ENCODE results near the gene COX8C. TPM values are rescaled to one million over a fixed set of nuclear protein-coding genes. Genes with fewer than 3 reads are reported as not detected.
A peak's percentile ranks its signal among the peaks of the same experiment; 100 is the strongest.

COX8C gene
- total RNA-seq, 2 experiments from 2014 or later = not detected

- H3K9me3 ChIP-seq (ENCODE audit: low read length) = peaks cover 22% of the 10 kb centered on the region; the same call in 1 of the 2 replicates
- TF ChIP-seq EZH2phosphoT487 (IDR thresholded peaks at IDR 0.05; ENCODE audit: borderline replicate concordance, low read depth, low read length) (no peak), CTCF (conservative IDR thresholded peaks at IDR 0.05; ENCODE audit: low read length) (no peak)
- H3K9me2 ChIP-seq (ENCODE audit: insufficient read depth, low read length) = no peaks in the 10 kb centered on the region
- H3K4me2 ChIP-seq (ENCODE audit: low read length) = no peak overlapping the region
- no peak overlapping the region for H2AFZ ChIP-seq (ENCODE audit: low read length)
- peak; percentile 21 for DNase-seq (ENCODE audit: low spot score)
- CTCF ChIA-PET (ENCODE audit: unreplicated experiment) = no interaction called here
- intact Hi-C loops (cut with micrococcal nuclease; ENCODE audit: unreplicated experiment) = loop anchor here (10.0 kb wide), 1 partner anchor 222 kb away; the partner anchor contains the start of gene ITPK1
- no peaks in the 10 kb centered on the region for H4K20me1 ChIP-seq (ENCODE audit: insufficient read depth, low read length)
- H3K79me2 ChIP-seq (ENCODE audit: insufficient read depth, low read depth, low read length) = peaks cover 13% of the 10 kb centered on the region; the same call in 1 of the 2 replicates
- H3K27ac ChIP-seq (ENCODE audit: low read depth, low read length, poor library complexity, severe bottlenecking) = no peak overlapping the region
- BruUV-seq (replicated peaks) = no TSS peak
- H3K4me3 ChIP-seq (ENCODE audit: low read depth, low read length, poor library complexity, severe bottlenecking) = no peak overlapping the region
- peaks cover 12% of the 10 kb centered on the region for H3K4me1 ChIP-seq (ENCODE audit: insufficient read depth, low read length, poor library complexity, severe bottlenecking)
- POLR2A ChIA-PET = interaction anchor here (0.7 kb wide), 1 partner anchor 300 kb away, joined by 3 read pairs; no protein-coding TSS in a partner anchor
- no peaks in the 10 kb centered on the region; the same call in 1 of the 2 replicates for H3K36me3 ChIP-seq (ENCODE audit: insufficient read depth, low read length)
Observed at GRCh38 chr14:93337143-93337753, 9.7 kb upstream of the COX8C start.

- Histone ChIP-seq H3K4me3 (ENCODE audit: low read depth, low read length, poor library complexity, severe bottlenecking) (no peak overlapping the region), H3K4me1 (ENCODE audit: insufficient read depth, low read length, poor library complexity, severe bottlenecking) (peaks cover 12% of the 10 kb centered on the region), H3K9me2 (ENCODE audit: insufficient read depth, low read length) (no peaks in the 10 kb centered on the region), H3K36me3 (ENCODE audit: insufficient read depth, low read length) (no peaks in the 10 kb centered on the region; the same call in 1 of the 2 replicates), H2AFZ (ENCODE audit: low read length) (no peak overlapping the region), H3K27ac (ENCODE audit: low read depth, low read length, poor library complexity, severe bottlenecking) (no peak overlapping the region), H3K4me2 (ENCODE audit: low read length) (no peak overlapping the region), H3K79me2 (ENCODE audit: insufficient read depth, low read depth, low read length) (peaks cover 13% of the 10 kb centered on the region; the same call in 1 of the 2 replicates), H4K20me1 (ENCODE audit: insufficient read depth, low read length) (no peaks in the 10 kb centered on the region), H3K9me3 (ENCODE audit: low read length) (peaks cover 24% of the 10 kb centered on the region; the same call in 1 of the 2 replicates)
- intact Hi-C loops (cut with micrococcal nuclease; ENCODE audit: unreplicated experiment) = loop anchor here (10.0 kb wide), 1 partner anchor 223 kb away; the partner anchor contains the start of gene ITPK1
- no TSS peak for BruUV-seq (replicated peaks)
- ChIA-PET CTCF (ENCODE audit: unreplicated experiment) (no interaction called here), POLR2A (interaction anchor here (0.9 kb wide), 1 partner anchor 623 kb away, joined by 3 read pairs; no protein-coding TSS in a partner anchor)
- DNase-seq (ENCODE audit: low spot score) = no peak
- TF ChIP-seq EZH2phosphoT487 (IDR thresholded peaks at IDR 0.05; ENCODE audit: borderline replicate concordance, low read depth, low read length) = no peak
- TF ChIP-seq CTCF (conservative IDR thresholded peaks at IDR 0.05; ENCODE audit: low read length) = no peak
Observed at GRCh38 chr14:93337884-93338283, 9.1 kb upstream of the COX8C start.

GRCh38 chr14:93343266-93343665 is 3.7 kb upstream of the COX8C start:
- Histone ChIP-seq H3K9me2 (ENCODE audit: insufficient read depth, low read length) (no peaks in the 10 kb centered on the region), H2AFZ (ENCODE audit: low read length) (no peak overlapping the region), H3K79me2 (ENCODE audit: insufficient read depth, low read depth, low read length) (no peaks in the 10 kb centered on the region), H3K4me3 (ENCODE audit: low read depth, low read length, poor library complexity, severe bottlenecking) (no peak overlapping the region), H3K36me3 (ENCODE audit: insufficient read depth, low read length) (no peaks in the 10 kb centered on the region), H3K27ac (ENCODE audit: low read depth, low read length, poor library complexity, severe bottlenecking) (no peak overlapping the region), H3K4me2 (ENCODE audit: low read length) (no peak overlapping the region), H4K20me1 (ENCODE audit: insufficient read depth, low read length) (no peaks in the 10 kb centered on the region), H3K4me1 (ENCODE audit: insufficient read depth, low read length, poor library complexity, severe bottlenecking) (no peaks in the 10 kb centered on the region), H3K9me3 (ENCODE audit: low read length) (peaks cover 14% of the 10 kb centered on the region; the same call in 1 of the 2 replicates)
- intact Hi-C loops (cut with micrococcal nuclease; ENCODE audit: unreplicated experiment) = no loop called here
- ChIA-PET POLR2A (no interaction called here), CTCF (ENCODE audit: unreplicated experiment) (no interaction called here)
- BruUV-seq (replicated peaks) = no TSS peak
- TF ChIP-seq CTCF (conservative IDR thresholded peaks at IDR 0.05; ENCODE audit: low read length) (no peak), EZH2phosphoT487 (IDR thresholded peaks at IDR 0.05; ENCODE audit: borderline replicate concordance, low read depth, low read length) (no peak)
- DNase-seq (ENCODE audit: low spot score) = no peak
